OCI-LY7 (cell line): ENCODE results near the gene VAMP8.

ENCODE experiments used
- CTCF ChIP-seq: fragments of 200-600 bp; sonication (generic); conservative IDR thresholded peaks from 2 replicates; pipeline ENCODE4 v1.5.1; 2014; ENCODE audit warnings: mild to moderate bottlenecking, antibody characterized with exemption, low read length, moderate library complexity, mixed read lengths
- EZH2phosphoT487 ChIP-seq: fragments of 200-600 bp; sonication (generic); IDR thresholded peaks from 2 replicates; pipeline ENCODE4 v1.6.1; 2018; ENCODE audit warnings: low read depth, borderline replicate concordance, mild to moderate bottlenecking, mixed run types, antibody characterized with exemption, low read length, moderate library complexity, mixed read lengths

GRCh38 chr2:85551698-85552678 lies 25.4 kb upstream of the VAMP8 start:
- TF ChIP-seq CTCF, result peak; percentile 96
- TF ChIP-seq EZH2phosphoT487, result no peak
